GM19452 (cell line): ENCODE results near the gene INPP4B.

Experiments used
- ATAC-seq: cut with Tn5 transposase; IDR thresholded peaks from one replicate; pipeline ENCODE4 v1.9.1; 2021; ENCODE audit not compliant: unreplicated experiment

The INPP4B gene

GRCh38 chr4:142265946-142266345 is 580.2 kb downstream of the INPP4B start:
- ATAC-seq, result no peak

DNA sequence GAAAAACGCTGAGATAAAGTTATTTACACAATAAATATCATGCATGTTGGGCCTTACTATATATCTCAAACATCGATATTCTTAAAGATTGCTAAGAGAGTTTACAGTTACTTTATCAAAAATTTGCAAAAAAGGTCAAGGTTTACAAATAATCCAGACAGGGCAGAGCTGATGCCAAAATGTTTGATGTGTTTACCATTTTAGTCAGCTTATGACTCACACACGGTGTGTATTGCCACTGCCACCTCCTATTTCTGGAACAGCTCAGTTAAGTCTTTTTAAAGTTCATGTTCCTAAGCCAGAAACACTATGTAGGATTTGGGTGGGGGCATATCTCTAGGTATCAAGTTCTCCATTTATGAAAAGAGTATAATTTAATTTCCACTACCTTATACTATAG is 580.6 kb downstream of the INPP4B start:
- ATAC-seq, result no peak

DNA sequence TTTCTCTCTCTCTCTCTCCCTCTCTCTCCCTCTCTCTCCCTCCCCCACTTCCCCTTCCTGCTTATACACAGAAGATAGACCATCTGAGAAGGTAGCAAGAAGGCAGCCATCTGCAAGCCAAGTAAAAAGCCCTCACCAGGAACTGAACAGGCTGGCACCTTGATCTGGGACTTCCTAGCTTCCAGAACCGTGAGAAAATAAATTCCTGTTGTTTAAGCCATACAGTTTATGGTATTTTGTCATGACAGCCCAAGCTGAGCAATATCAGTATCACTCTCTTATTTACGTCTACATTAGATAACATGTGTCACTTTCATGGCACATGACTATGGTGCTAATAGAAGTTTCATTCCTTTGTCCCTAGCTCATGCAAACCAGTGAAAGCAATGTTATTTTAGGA is 581.1 kb downstream of the INPP4B start:
- ATAC-seq, result no peak

- no peak for ATAC-seq
These were observed 583.1 kb downstream of the INPP4B start for GRCh38 chr4:142262956-142263355.

GRCh38 chr4:142248946-142249345 is 597.2 kb downstream of the INPP4B start:
- no peak for ATAC-seq

DNA sequence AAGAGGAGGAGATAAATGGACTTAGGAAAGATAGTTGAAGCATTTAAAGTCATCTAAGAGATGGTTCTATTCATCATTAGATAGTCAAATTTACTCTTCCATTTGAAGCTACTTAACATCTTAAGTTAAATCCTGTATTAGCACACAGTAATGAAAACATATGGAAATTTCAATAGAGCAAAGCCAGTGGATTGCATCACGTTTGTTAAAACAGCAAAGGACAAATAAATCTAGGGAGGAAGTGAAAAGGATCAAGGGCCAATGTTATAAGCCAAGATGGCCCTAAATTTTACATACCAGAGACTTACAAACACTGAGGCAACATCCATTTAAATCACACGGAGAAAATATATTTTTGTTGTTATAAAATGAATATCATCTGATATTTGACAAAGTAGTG is 602.8 kb downstream of the INPP4B start:
- ATAC-seq, result no peak

- ATAC-seq, result no peak
These were observed 603.9 kb downstream of the INPP4B start for GRCh38 chr4:142242156-142242555.

DNA sequence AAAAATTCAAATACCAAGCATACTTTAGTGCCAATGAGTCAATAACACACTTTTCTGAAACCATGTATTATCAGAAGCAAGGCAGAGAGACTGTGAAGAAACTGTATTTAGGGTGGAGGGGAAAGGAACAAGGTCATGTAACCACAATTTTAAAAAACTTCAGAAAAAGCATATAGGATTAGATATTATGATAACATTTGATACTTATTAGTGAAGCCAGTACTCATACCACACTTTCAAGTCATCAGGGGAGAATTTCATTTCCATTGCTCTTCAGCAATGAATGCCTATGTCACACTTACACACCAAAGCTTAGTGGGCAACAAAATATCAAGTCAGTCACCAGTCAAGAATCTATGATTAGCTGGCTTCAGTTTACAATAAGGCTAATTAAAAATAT is 607.5 kb downstream of the INPP4B start:
- no peak for ATAC-seq

DNA sequence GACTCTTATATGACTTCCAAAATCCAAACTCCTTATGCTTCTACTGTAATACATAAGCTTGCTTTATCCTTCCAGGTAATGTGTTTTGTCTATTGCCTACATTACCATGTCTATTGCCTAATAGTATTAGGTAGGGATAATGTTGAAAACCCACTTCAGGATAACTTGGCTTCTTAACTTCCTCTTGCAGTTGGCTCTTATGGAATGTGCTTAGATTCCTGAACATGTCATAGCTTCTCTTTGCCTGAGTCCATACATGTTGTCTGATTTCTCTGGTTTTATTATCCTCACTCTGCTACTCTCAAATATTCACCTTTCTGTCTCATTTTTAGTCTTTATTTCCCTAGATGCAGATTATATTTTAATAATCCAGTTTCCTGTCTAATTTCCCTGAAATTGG is 609.8 kb downstream of the INPP4B start:
- ATAC-seq, result no peak

GRCh38 chr4:142231787-142232186 is 614.3 kb downstream of the INPP4B start:
- ATAC-seq, result no peak

- no peak for ATAC-seq
These were observed 615.1 kb downstream of the INPP4B start for GRCh38 chr4:142230991-142231390.

DNA sequence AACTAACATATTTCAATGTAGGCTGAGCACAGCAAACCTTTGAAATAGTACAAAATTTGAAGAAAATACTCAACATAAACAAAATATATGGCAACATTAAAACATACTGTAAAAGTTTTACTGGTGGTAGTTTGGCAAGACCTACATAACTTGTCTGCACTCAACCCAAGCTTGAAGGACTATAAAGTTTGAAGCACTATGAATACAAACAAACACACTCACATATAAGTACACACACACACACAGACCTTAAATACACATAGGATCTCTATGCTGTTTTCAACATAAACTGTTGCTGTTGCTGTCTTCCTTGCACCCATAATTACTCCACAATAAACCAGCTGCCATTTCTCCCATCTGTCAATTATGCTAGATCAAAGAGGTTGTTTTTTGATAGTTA is 620.1 kb downstream of the INPP4B start:
- ATAC-seq, result no peak

DNA sequence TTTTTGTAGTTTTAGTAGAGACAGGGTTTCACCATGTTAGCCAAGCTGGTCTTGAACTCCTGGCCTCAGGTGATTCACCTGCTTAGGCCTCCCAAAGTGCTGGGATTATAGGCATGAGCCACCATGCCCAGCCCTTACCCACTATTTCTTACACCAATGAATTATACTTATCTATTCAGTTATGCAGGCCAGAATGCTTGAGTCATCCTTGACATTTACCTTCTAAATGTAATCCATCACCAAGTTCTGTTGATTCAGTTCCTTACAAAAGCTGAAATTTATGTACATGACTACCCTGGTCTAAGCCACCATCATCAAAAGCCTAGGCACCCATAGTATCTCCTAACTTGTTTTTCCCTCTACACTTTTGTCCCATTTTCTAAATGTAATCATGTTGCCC is 624.0 kb downstream of the INPP4B start:
- ATAC-seq, result no peak

GRCh38 chr4:142218726-142219125 is 627.4 kb downstream of the INPP4B start:
- ATAC-seq, result no peak

GRCh38 chr4:142211444-142211843 is 634.7 kb downstream of the INPP4B start:
- ATAC-seq, result no peak

DNA sequence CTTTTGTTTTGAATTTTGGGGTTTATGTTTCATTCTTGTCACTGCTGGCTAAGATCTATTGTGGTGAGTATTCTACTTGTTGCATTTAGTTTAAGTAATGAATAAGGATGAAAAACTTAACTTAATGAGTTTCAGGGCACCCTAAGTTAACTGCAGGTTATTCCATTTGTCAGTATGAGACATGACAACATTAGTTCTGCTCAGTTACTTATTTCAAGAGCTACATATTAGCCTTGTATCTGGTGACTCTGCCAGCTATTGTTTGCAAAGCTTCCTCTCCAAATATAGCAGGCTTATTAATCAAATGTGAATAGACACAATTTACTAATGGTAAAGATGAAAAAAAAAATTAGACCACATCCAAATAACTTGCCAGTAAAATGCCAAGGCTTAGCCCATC is 642.6 kb downstream of the INPP4B start:
- no peak for ATAC-seq

DNA sequence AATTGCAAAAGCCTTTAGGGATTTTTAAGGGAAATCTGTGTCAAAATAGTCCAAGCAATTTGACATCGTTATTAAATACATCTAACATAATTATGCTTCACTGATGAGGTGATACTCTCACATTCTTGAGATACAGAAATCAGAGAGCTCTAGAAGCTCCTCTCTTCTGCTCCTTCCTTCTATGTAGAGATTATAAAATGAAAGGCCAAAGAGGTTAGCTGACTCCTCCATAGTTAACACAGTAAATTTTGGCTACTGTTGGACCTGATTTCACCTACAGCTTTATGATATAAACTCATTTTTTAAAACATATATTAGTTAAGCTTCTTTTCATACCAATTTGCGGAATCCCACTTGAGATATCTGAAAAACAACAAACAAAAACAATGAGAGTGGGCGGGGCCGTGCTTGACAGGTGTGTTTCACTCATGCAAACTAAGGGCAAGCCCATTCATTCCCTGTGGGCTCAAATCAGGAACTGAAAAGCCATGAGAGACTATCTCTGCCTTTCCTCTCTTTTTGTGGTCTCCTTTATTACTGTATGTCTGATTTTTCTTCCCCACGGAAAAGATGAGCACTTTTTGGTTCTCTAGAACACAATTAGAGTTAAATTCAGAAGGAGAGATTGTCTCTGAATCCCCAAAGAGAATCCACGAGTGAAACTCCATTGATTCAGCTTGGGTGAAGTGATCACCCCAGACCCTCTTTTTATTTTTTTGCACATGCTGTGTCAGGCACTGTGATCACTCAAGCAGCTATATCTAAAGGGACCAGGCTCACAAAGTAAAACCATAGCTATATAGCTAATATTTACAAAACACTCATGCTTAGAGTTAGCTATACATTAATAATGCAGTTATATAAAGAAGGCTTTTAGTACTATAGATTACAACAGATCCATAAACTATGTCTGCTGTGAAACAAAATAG is 643.4 kb downstream of the INPP4B start:
- ATAC-seq, result peak; percentile 87

DNA sequence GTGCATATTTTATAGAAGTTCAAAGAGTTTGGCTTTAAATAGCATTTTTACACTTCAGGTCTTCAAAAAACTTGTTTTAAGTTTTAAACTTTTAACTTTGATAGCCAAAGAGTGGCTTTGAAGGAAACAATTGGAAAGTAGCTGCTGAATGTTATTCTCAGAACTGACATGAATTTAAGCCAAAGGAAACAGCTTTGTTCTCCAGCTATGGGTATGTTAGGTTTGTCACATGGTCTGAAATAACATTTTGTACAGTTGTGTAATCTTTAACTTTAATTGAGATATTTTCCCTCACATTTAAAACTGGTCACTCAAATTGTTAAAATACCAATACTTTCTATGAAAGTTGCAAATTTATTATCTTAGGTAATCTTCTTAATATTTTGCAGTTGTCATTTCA is 645.1 kb downstream of the INPP4B start:
- no peak for ATAC-seq

DNA sequence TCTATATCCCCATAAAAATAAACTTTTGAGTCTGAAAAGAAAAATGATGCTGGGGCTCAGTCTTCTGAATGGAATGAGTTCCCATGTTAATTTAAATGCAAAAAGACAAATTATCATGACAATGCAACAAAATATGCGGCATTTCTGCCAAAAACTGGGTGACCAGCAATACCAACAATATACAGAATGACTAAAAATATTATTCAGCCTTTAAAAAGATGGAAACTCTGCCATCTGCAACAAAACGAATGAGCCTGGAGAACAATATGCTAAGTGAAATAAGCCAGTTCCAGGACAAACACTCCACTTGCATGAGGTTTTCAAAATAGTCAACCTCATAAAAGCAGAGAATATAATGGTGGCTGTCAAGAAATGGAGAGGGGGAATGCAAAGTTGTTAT is 651.2 kb downstream of the INPP4B start:
- no peak for ATAC-seq

DNA sequence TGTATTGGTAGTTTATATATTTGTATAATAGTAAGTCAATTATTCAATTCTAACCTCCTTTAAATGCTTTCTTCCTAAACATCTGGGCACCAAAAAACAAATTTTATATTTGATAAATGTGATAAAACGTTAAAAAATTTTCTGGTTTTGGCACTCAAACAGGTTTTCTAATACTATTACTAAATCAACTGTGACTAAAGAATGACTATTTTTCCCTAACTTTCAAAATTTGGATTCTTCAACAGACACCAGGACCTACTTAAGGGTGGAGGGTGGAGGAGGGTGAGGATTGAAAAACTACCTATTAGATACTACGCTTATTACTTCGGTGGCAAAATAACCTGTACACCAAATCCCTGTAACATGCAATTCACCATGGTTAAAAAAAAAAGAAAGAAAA is 654.2 kb downstream of the INPP4B start:
- ATAC-seq, result no peak

DNA sequence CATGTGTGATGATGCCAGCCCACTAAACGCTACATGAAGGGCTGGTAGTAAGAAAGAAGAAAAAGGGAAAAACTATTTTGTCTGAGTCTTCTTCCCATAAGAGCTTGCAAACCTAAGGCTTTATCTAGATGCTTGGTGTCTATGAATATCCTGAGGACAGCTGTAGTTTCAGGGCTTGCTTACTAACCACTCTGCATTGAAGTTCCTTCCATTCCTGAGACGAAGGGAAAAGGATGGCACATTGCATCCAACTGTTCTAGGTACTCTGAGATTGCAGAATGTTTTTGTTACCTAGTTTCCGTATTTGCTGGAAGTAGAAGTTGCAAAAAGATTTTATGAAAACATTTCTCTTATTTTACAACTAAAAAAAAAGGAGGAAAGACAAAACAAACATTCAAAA is 665.1 kb downstream of the INPP4B start:
- no peak for ATAC-seq

GRCh38 chr4:142169216-142169615 is 676.9 kb downstream of the INPP4B start:
- ATAC-seq, result no peak

GRCh38 chr4:142168181-142168580 is 677.9 kb downstream of the INPP4B start:
- no peak for ATAC-seq
